Activated CD4-positive, alpha-beta T cell treated with anti-CD3 and anti-CD28 coated beads, Interleukin-10, Interleukin-2, amounts not matched to agents 100 ng/mL and 50 ng/mL, durations not matched to agents 16 hours and 8 hours (primary cell): ENCODE data around the gene WDR70.
"Not testable (repeated sequence)": the region's sequence is repeated elsewhere in the genome, so short reads cannot be mapped to it uniquely, and the experiment has no call there.

Source experiments
- DNase-seq: peaks from one replicate; pipeline ENCODE4 v3.0.0-alpha.2; 2020

The WDR70 gene

GRCh38 chr5:37575541-37576489 lies 196.7 kb downstream of the WDR70 start:
- DNase-seq, result no peak

GRCh38 chr5:37576552-37576951 lies 197.4 kb downstream of the WDR70 start:
- no peak for DNase-seq

GRCh38 chr5:37578176-37578575 lies 199.1 kb downstream of the WDR70 start:
- DNase-seq, result no peak

- no peak for DNase-seq
Measured at GRCh38 chr5:37580106-37580505, 201.0 kb downstream of the WDR70 start.

- no peak for DNase-seq
Measured at GRCh38 chr5:37582202-37582601, 203.1 kb downstream of the WDR70 start.

- not testable (repeated sequence) for DNase-seq
Measured at GRCh38 chr5:37593292-37593691, 214.2 kb downstream of the WDR70 start.

- not testable (repeated sequence) for DNase-seq
Measured at GRCh38 chr5:37594864-37595263, 215.7 kb downstream of the WDR70 start.

- DNase-seq, result no peak
Measured at GRCh38 chr5:37598733-37599132, 219.6 kb downstream of the WDR70 start.

- DNase-seq, result no peak
Measured at GRCh38 chr5:37601163-37601562, 222.0 kb downstream of the WDR70 start.

- DNase-seq, result no peak
Measured at GRCh38 chr5:37603072-37603471, 224.0 kb downstream of the WDR70 start.

- DNase-seq, result no peak
Measured at GRCh38 chr5:37604290-37604689, 225.2 kb downstream of the WDR70 start.

- DNase-seq, result no peak
Measured at GRCh38 chr5:37606148-37606547, 227.0 kb downstream of the WDR70 start.

GRCh38 chr5:37606632-37607248 lies 227.6 kb downstream of the WDR70 start:
- DNase-seq, result no peak

GRCh38 chr5:37615184-37615583 lies 236.1 kb downstream of the WDR70 start:
- DNase-seq, result no peak

GRCh38 chr5:37619353-37619752 lies 240.2 kb downstream of the WDR70 start:
- no peak for DNase-seq

- DNase-seq, result not testable (repeated sequence)
Measured at GRCh38 chr5:37622354-37622753, 243.2 kb downstream of the WDR70 start.

- no peak for DNase-seq
Measured at GRCh38 chr5:37626266-37626665, 247.1 kb downstream of the WDR70 start.

GRCh38 chr5:37628876-37629275 lies 249.8 kb downstream of the WDR70 start:
- no peak for DNase-seq

- no peak for DNase-seq
Measured at GRCh38 chr5:37631939-37632338, 252.8 kb downstream of the WDR70 start.

- DNase-seq, result no peak
Measured at GRCh38 chr5:37637165-37637845, 258.2 kb downstream of the WDR70 start.

GRCh38 chr5:37638897-37639296 lies 259.8 kb downstream of the WDR70 start:
- no peak for DNase-seq

GRCh38 chr5:37640088-37640487 lies 261.0 kb downstream of the WDR70 start:
- no peak for DNase-seq

- DNase-seq, result no peak
Measured at GRCh38 chr5:37641933-37642332, 262.8 kb downstream of the WDR70 start.

GRCh38 chr5:37645707-37646106 lies 266.6 kb downstream of the WDR70 start:
- DNase-seq, result no peak
